ENCODE measurements around the gene DIP2C.
A peak's percentile ranks its signal among the peaks of the same experiment; 100 is the strongest.

The DIP2C gene

GRCh38 chr10:624605-625332 lies 64.7 kb downstream of the DIP2C start:
- H3K4me3 ChIP-seq (replicated peaks; ENCODE audit: low read depth, low read length) = no peak overlapping the region
- TF ChIP-seq CTCF (IDR thresholded peaks at IDR 0.05; ENCODE audit: low read length, missing control alignments) = no peak
- peak; percentile 88 for DNase-seq (ENCODE audit: low read depth)

GRCh38 chr10:624312-624604 lies 65.2 kb downstream of the DIP2C start:
- no peak for TF ChIP-seq CTCF (IDR thresholded peaks at IDR 0.05; ENCODE audit: low read length, missing control alignments)
- no peak for DNase-seq (ENCODE audit: low read depth)

GRCh38 chr10:623477-624311 lies 65.8 kb downstream of the DIP2C start:
- no peak for TF ChIP-seq CTCF (IDR thresholded peaks at IDR 0.05; ENCODE audit: low read length, missing control alignments)

More at GRCh38 chr10:624312-624604, 65.2 kb downstream of the DIP2C start:
- no peak overlapping the region for H3K4me3 ChIP-seq (replicated peaks; ENCODE audit: low read depth, low read length)

GRCh38 chr10:623014-623413 lies 66.5 kb downstream of the DIP2C start:
- DNase-seq (ENCODE audit: low read depth) = no peak
- TF ChIP-seq CTCF (IDR thresholded peaks at IDR 0.05; ENCODE audit: low read length, missing control alignments) = no peak
- no peak overlapping the region for H3K4me3 ChIP-seq (replicated peaks; ENCODE audit: low read depth, low read length)

More at GRCh38 chr10:623477-624311, 65.8 kb downstream of the DIP2C start:
- DNase-seq (ENCODE audit: low read depth) = no peak
- no peak overlapping the region for H3K4me3 ChIP-seq (replicated peaks; ENCODE audit: low read depth, low read length)

GRCh38 chr10:621981-622740 lies 67.3 kb downstream of the DIP2C start:
- no peak overlapping the region for H3K4me3 ChIP-seq (replicated peaks; ENCODE audit: low read depth, low read length)

GRCh38 chr10:621513-621912 lies 68.0 kb downstream of the DIP2C start:
- no peak for TF ChIP-seq CTCF (IDR thresholded peaks at IDR 0.05; ENCODE audit: low read length, missing control alignments)
- H3K4me3 ChIP-seq (replicated peaks; ENCODE audit: low read depth, low read length) = no peak overlapping the region
- no peak for DNase-seq (ENCODE audit: low read depth)

More at GRCh38 chr10:621981-622740, 67.3 kb downstream of the DIP2C start:
- TF ChIP-seq CTCF (IDR thresholded peaks at IDR 0.05; ENCODE audit: low read length, missing control alignments) = no peak
- no peak for DNase-seq (ENCODE audit: low read depth)

Measured in fibroblast of pulmonary artery (primary cell).